ENCODE data around the gene PPM1H. TPM values are rescaled to one million over a fixed set of nuclear protein-coding genes. Genes with fewer than 3 reads are reported as not detected.

Gene PPM1H
- total RNA-seq, 3 donors from 2014 or later, result 4.9 to 6.1 (median 5.8) TPM

DNA sequence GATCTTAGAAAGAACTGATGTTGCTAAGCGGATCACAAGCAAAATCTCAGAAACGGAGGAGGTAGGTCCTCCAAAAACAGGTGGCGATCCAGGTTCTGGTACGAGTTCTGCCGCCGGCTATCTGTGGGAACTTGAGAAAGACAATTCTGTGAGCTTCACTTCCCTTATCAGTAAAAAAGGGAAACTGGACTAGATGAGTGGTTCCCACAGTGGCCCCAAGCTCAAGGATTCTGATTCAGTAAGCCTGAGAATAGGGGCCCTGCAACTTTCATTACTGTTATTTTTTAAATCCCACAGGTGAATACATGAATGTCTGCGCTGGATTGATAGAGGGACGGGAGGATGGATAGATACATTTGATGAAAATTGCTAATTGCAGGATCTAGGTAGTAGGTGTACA, 160.2 kb downstream of the PPM1H start:
- DNase-seq (no peak), ATAC-seq (no peak)
- intact Hi-C loops (cut with DNase I, micrococcal nuclease), result no loop called here
- peaks cover 9% of the 10 kb centered on the region for H3K4me1 ChIP-seq (ENCODE audit: low read depth)
- H3K4me3 ChIP-seq, result no peak overlapping the region
- H3K36me3 ChIP-seq (ENCODE audit: low read depth), result no peaks in the 10 kb centered on the region
- TF ChIP-seq, protein P1, sequence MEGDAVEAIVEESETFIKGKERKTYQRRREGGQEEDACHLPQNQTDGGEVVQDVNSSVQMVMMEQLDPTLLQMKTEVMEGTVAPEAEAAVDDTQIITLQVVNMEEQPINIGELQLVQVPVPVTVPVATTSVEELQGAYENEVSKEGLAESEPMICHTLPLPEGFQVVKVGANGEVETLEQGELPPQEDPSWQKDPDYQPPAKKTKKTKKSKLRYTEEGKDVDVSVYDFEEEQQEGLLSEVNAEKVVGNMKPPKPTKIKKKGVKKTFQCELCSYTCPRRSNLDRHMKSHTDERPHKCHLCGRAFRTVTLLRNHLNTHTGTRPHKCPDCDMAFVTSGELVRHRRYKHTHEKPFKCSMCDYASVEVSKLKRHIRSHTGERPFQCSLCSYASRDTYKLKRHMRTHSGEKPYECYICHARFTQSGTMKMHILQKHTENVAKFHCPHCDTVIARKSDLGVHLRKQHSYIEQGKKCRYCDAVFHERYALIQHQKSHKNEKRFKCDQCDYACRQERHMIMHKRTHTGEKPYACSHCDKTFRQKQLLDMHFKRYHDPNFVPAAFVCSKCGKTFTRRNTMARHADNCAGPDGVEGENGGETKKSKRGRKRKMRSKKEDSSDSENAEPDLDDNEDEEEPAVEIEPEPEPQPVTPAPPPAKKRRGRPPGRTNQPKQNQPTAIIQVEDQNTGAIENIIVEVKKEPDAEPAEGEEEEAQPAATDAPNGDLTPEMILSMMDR (IDR thresholded peaks at IDR 0.05), result no peak
- H3K9me3 ChIP-seq, result no peaks in the 10 kb centered on the region

DNA sequence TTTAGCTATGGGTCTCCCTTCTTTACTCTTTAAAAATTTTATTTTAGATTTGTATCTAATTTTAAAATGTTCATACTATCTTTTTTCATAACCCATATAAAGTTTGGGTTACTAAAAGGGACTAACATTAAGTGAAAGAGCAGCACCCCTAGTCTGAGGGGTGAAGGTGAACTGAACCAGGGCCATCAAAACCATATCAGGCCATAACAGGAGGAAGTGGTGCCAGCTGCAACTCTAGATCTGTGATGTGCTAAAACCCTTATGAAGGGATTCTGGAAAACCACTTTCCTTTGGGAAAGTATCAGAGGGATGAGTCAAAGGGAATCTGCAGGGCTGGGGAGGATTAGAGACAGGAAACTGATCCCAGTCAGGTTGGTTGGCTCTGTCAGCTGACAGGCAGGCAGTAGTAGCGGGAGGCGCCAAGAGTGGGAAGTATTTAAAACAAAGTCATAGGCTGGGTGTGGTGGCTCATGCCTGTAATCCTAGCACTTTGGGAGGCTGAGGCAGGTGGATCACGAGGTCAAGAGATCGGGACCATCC, 162.5 kb downstream of the PPM1H start:
- no peaks in the 10 kb centered on the region for H3K9me3 ChIP-seq
- peaks cover 2% of the 10 kb centered on the region for H3K4me1 ChIP-seq (ENCODE audit: low read depth)
- TF ChIP-seq, protein P1 (IDR thresholded peaks at IDR 0.05), result no peak
- H3K36me3 ChIP-seq (ENCODE audit: low read depth), result no peaks in the 10 kb centered on the region
- no peak overlapping the region for H3K4me3 ChIP-seq
- DNase-seq (no peak), ATAC-seq (no peak)
- intact Hi-C loops (cut with DNase I, micrococcal nuclease), result no loop called here

DNA sequence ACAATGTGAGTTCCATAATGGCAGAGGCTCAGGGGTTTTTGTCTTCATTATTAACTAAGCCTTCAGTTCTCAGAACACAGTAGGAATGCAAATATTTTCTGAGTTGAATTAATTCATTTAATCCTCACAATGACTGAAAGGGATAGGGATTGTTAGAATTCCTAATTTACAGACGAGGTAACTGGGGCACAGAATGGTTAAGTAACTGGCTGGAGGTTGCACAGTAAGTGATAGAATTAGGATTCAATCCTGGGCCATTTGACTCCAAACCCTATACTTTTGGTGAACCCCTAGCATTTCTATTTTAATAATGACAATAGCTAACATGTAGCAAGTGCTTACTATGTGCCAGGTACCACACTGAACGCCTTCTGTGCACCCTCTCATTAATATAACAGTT, 163.1 kb downstream of the PPM1H start:
- ATAC-seq (no peak), DNase-seq (no peak)
- TF ChIP-seq, protein P1 (IDR thresholded peaks at IDR 0.05), result no peak
- Histone ChIP-seq H3K9me3 (no peaks in the 10 kb centered on the region), H3K4me3 (no peak overlapping the region), H3K4me1 (ENCODE audit: low read depth) (no peaks in the 10 kb centered on the region), H3K36me3 (ENCODE audit: low read depth) (no peaks in the 10 kb centered on the region)
- intact Hi-C loops (cut with DNase I, micrococcal nuclease), result no loop called here

DNA sequence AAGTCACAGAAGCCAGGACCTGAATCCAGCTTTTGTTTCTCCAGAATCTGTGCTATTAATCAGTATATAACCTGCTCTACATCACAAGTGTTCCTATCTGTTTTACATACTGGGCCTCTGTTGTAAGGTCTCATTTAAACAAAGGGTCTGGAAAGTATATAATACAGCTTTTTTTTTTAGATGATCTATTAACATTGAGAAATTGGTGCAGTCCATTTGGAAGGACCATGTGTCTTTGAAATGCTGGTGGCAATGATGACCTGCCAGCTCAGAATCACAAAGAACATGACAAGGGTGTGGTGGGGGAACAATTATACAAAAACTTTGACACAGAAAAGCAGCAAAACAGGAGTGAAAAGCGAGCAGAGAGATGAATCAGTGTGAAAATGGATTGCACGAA, 164.6 kb downstream of the PPM1H start:
- Histone ChIP-seq H3K9me3 (no peaks in the 10 kb centered on the region), H3K4me3 (no peak overlapping the region), H3K36me3 (ENCODE audit: low read depth) (no peaks in the 10 kb centered on the region), H3K4me1 (ENCODE audit: low read depth) (no peaks in the 10 kb centered on the region)
- DNase-seq (no peak), ATAC-seq (no peak)
- TF ChIP-seq, protein P1 (IDR thresholded peaks at IDR 0.05), result no peak
- intact Hi-C loops (cut with DNase I, micrococcal nuclease), result no loop called here

DNA sequence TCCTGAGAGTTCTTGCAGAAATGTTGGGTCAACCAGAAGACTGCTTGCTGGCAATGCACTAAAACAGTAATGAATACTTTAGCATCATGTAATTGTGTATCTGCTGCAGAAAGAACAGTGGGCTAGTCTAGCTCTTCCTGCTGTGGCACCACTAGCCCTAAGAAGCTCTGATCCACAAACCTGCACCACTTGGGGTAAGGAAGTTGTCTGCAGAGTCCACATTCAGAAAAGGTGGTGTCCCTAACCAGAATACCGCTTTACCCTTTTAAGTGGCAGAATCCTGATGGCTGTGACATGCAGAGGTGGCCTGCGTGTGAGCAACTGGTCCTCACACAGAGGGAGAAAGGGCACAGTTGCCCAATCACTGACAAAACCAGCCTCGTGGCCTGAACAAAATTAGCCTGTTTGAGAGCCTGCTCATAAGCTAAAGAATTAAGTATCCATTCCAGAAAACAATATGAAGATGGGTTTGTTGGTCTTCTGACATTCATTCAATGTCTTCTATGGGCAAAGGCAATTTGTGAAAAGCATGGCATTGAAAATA, 165.8 kb downstream of the PPM1H start:
- TF ChIP-seq, protein P1 (IDR thresholded peaks at IDR 0.05), result no peak
- intact Hi-C loops (cut with DNase I, micrococcal nuclease), result no loop called here
- no peak for ATAC-seq
- no peak for DNase-seq
- Histone ChIP-seq H3K9me3 (no peaks in the 10 kb centered on the region), H3K36me3 (ENCODE audit: low read depth) (no peaks in the 10 kb centered on the region), H3K4me1 (ENCODE audit: low read depth) (no peaks in the 10 kb centered on the region), H3K4me3 (no peak overlapping the region)

DNA sequence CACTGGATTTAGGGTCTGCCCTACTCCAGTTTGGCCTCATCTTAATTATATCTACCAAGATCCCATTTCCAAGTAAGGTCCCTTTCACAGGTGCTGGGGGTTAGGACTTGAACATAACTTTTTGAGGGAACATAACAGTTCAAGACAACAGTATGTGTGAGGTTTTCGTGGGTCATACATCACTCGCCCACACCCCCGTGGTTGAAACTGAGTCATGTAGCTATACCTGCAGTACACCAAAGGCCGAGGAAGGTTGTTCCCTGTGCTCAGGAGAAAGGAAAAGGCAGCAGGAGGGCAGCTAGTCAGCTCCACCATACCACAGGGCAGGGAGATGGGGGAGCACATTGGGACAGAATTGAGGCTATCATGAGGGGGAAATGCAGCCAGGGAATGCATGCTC, 167.0 kb downstream of the PPM1H start:
- Histone ChIP-seq H3K4me1 (ENCODE audit: low read depth) (peaks cover 9% of the 10 kb centered on the region), H3K4me3 (no peak overlapping the region), H3K9me3 (no peaks in the 10 kb centered on the region), H3K36me3 (ENCODE audit: low read depth) (no peaks in the 10 kb centered on the region)
- DNase-seq (no peak), ATAC-seq (no peak)
- intact Hi-C loops (cut with DNase I, micrococcal nuclease), result no loop called here
- TF ChIP-seq, protein P1 (IDR thresholded peaks at IDR 0.05), result no peak
